Airway epithelial cell (primary cell): ENCODE results near the gene ACOX1. TPM values are rescaled to one million over a fixed set of nuclear protein-coding genes. Genes with fewer than 3 reads are reported as not detected.

ENCODE experiments used
- total RNA-seq: library from RNA; depleted of rRNA; stranded (reverse); fragments of >200 nt; gene quantifications from 2 replicates; pipeline ENCODE4 v1.2.3, GENCODE V29; 2015

ACOX1 gene
- 30.5 and 33.6 TPM in 2 replicates for total RNA-seq

GRCh38 chr17:75978938-75979704, at the start of gene ACOX1, which contains the start of gene TEN1:
ACOX1 (minus strand) TSS chr17:75979166; CDS start chr17:75979073, 93 bp downstream.
TEN1 (plus strand) TSS chr17:75979240; CDS start chr17:75986193, 6,953 bp downstream.

GRCh38 chr17:76027159-76027839, 48.3 kb upstream of the ACOX1 start, which contains the start of gene EVPL:
EVPL (minus strand) TSS chr17:76027306; CDS start chr17:76027198, 108 bp downstream.

GRCh38 chr17:76000755-76001521, 22.0 kb upstream of the ACOX1 start, which contains the start of gene CDK3:
CDK3 (plus strand) TSS chr17:76000855; CDS start chr17:76001426, 571 bp downstream.

GRCh38 chr17:75940727-75941441, 38.1 kb downstream of the ACOX1 start, which contains the start of gene FBF1:
FBF1 (minus strand) TSS chr17:75941042; CDS start chr17:75938149, 2,893 bp downstream.

GRCh38 chr17:75904749-75905521, 74.0 kb downstream of the ACOX1 start, which contains the start of gene MRPL38:
MRPL38 (minus strand) TSS chr17:75904884; CDS start chr17:75904875, 9 bp downstream.

GRCh38 chr17:75896415-75897159, 82.4 kb downstream of the ACOX1 start, which contains the start of gene TRIM65:
TRIM65 (minus strand) TSS chr17:75896951; CDS start chr17:75896937, 14 bp downstream.

Other genes with a start within 250 kb of the ACOX1 start
- 28.9 and 35.3 TPM in 2 replicates for gene GALK1, start 214.0 kb downstream of the ACOX1 start, total RNA-seq
- 12.8 and 21.7 TPM in 2 replicates for gene UNK, start 194.4 kb downstream of the ACOX1 start, total RNA-seq
- gene UNC13D, start 134.8 kb downstream of the ACOX1 start, total RNA-seq: 9.6 and 10.1 TPM in 2 replicates
- 39.0 and 54.4 TPM in 2 replicates for gene WBP2, start 123.8 kb downstream of the ACOX1 start, total RNA-seq
- 29.3 and 32.2 TPM in 2 replicates for gene TRIM47, start 100.6 kb downstream of the ACOX1 start, total RNA-seq
- gene TRIM65, start 82.2 kb downstream of the ACOX1 start, total RNA-seq: 28.1 and 28.6 TPM in 2 replicates
- 31.9 and 35.0 TPM in 2 replicates for gene MRPL38, start 74.3 kb downstream of the ACOX1 start, total RNA-seq
- gene FBF1, start 38.1 kb downstream of the ACOX1 start, total RNA-seq: 10.6 and 11.6 TPM in 2 replicates
- gene TEN1, start 74 bp upstream of the ACOX1 start, total RNA-seq: 13.0 and 20.4 TPM in 2 replicates
- gene CDK3, start 21.7 kb upstream of the ACOX1 start, total RNA-seq: 0.56 TPM in 1 of 2 replicates, not detected in the other
- gene EVPL, start 48.1 kb upstream of the ACOX1 start, total RNA-seq: 101 and 120 TPM in 2 replicates
- 39.3 and 53.4 TPM in 2 replicates for gene SRP68, start 93.4 kb upstream of the ACOX1 start, total RNA-seq
- 0.14 and 0.78 TPM in 2 replicates for gene GALR2, start 95.6 kb upstream of the ACOX1 start, total RNA-seq
- gene ZACN, start 100.0 kb upstream of the ACOX1 start, total RNA-seq: not detected in 2 replicates
- gene EXOC7, start 124.6 kb upstream of the ACOX1 start, total RNA-seq: 36.3 and 55.8 TPM in 2 replicates
- gene FOXJ1, start 162.1 kb upstream of the ACOX1 start, total RNA-seq: not detected in 2 replicates